Prostate gland (tissue), 2 donors: Measurements from ENCODE around the gene PBX3. TPM values are rescaled to one million over a fixed set of nuclear protein-coding genes. Genes with fewer than 3 reads are reported as not detected.

Experiments
- DNase-seq: peaks from one replicate; pipeline ENCODE4 v3.0.0-alpha.2; 2019; ENCODE audit warnings: low spot score
- H3K27ac ChIP-seq, 2 donors: fragments of 200-600 bp; sonication (generic); 2 replicates each; pipeline ENCODE4 v1.5.1; 2017 to 2019
- H3K27me3 ChIP-seq: fragments of 200-600 bp; sonication (generic); replicated peaks from 2 replicates; pipeline ENCODE4 v1.5.1; 2019; ENCODE audit not compliant: insufficient read depth
- H3K36me3 ChIP-seq, 2 donors: fragments of 200-600 bp; sonication (generic); 1 replicate in 1 of 2; 2 replicates in 1 of 2; pipeline versions ENCODE4 v1.5.1 to v1.8.1; 2017 to 2019
- H3K4me1 ChIP-seq: fragments of 200-600 bp; sonication (generic); replicated peaks from 2 replicates; pipeline ENCODE4 v1.5.1; 2019
- H3K4me3 ChIP-seq, 2 donors: fragments of 200-600 bp; sonication (generic); 2 replicates each; pipeline ENCODE4 v1.5.1; 2017 to 2019
- H3K9me3 ChIP-seq: fragments of 200-600 bp; sonication (generic); 2 replicates; pipeline ENCODE4 v1.5.1; 2017
- CTCF ChIP-seq, 4 experiments: fragments of 200-600 bp in 2 of 4; fragments of 450-650 bp in 2 of 4; sonication (generic) in 2 of 4; IDR thresholded peaks; 1 replicate in 3 of 4; 2 replicates in 1 of 4; pipeline ENCODE4 v1.5.1; 2016 to 2019; ENCODE audit warnings: antibody characterized with exemption in 4 of 4, mild to moderate bottlenecking in 2 of 4, moderate library complexity in 2 of 4
- POLR2A ChIP-seq: fragments of 450-650 bp; IDR thresholded peaks from one replicate; pipeline ENCODE4 v1.6.1; 2016; ENCODE audit warnings: antibody characterized with exemption, mild to moderate bottlenecking
- POLR2AphosphoS5 ChIP-seq: sonication (generic); formaldehyde crosslinking; IDR thresholded peaks from one replicate; pipeline ENCODE4 v1.6.1; 2017; ENCODE audit warnings: antibody characterized with exemption
- WGBS: methylation state at CpG from one replicate; pipeline ENCODE4 v1.1.5; 2018; 5-methylcytosine and 5-hydroxymethylcytosine counted together
- intact Hi-C: fragments of 100-400 bp; cut with DNase I; formaldehyde crosslinking; loops from one replicate; pipeline ENCODE4 v1.14.2; 2022
- total RNA-seq, 2 donors: library from RNA; depleted of rRNA; stranded (reverse); fragments of >200 nt; gene quantifications; one replicate each; pipeline ENCODE4 v1.1.0, GENCODE V29; 2016

PBX3 gene
- total RNA-seq, 2 donors from 2014 or later: 48.5 to 77.6 TPM

GRCh38 chr9:125969868-125970267 is 222.7 kb downstream of the PBX3 start:
- TF ChIP-seq POLR2AphosphoS5 (no peak), CTCF (IDR thresholded peaks at IDR 0.05) (no peak)
- H3K9me3 ChIP-seq: no peaks in the 10 kb centered on the region
- DNase-seq: no peak
- intact Hi-C loops: no loop called here
- no peak overlapping the region for H3K27ac ChIP-seq
- H3K4me3 ChIP-seq: no peak overlapping the region
- no peaks in the 10 kb centered on the region for H3K27me3 ChIP-seq
- no peaks in the 10 kb centered on the region for H3K36me3 ChIP-seq
- 85% methylated on average over 5 of the region's 5 CpGs for WGBS
- no peaks in the 10 kb centered on the region for H3K4me1 ChIP-seq

- TF ChIP-seq POLR2AphosphoS5: no peak
- TF ChIP-seq POLR2A: no peak
- no peak for TF ChIP-seq CTCF (IDR thresholded peaks at IDR 0.05)
- Histone ChIP-seq H3K9me3 (no peaks in the 10 kb centered on the region), H3K4me1 (no peaks in the 10 kb centered on the region), H3K36me3 (no peaks in the 10 kb centered on the region), H3K27ac (no peak overlapping the region), H3K27me3 (no peaks in the 10 kb centered on the region), H3K4me3 (no peak overlapping the region)
- WGBS: 55% methylated on average over 5 of the region's 5 CpGs
- intact Hi-C loops: no loop called here
- DNase-seq: no peak
Measured at GRCh38 chr9:125970340-125970739, 223.2 kb downstream of the PBX3 start.

GRCh38 chr9:125971050-125971449 is 223.9 kb downstream of the PBX3 start:
- WGBS: 82% methylated on average over 3 of the region's 3 CpGs
- intact Hi-C loops: no loop called here
- DNase-seq: no peak

GRCh38 chr9:125972012-125972729 is 225.0 kb downstream of the PBX3 start:
- Histone ChIP-seq H3K4me3 (no peak overlapping the region), H3K27me3 (no peaks in the 10 kb centered on the region), H3K36me3 (no peaks in the 10 kb centered on the region), H3K9me3 (no peaks in the 10 kb centered on the region), H3K4me1 (no peaks in the 10 kb centered on the region), H3K27ac (no peak overlapping the region)
- intact Hi-C loops: no loop called here
- 87% methylated on average over 9 of the region's 12 CpGs for WGBS
- no peak for DNase-seq
- TF ChIP-seq POLR2A (no peak), CTCF (IDR thresholded peaks at IDR 0.05) (no peak), POLR2AphosphoS5 (no peak)

More at GRCh38 chr9:125971050-125971449, 223.9 kb downstream of the PBX3 start:
- Histone ChIP-seq H3K27me3 (no peaks in the 10 kb centered on the region), H3K36me3 (no peaks in the 10 kb centered on the region), H3K4me3 (no peak overlapping the region), H3K4me1 (no peaks in the 10 kb centered on the region), H3K9me3 (no peaks in the 10 kb centered on the region), H3K27ac (no peak overlapping the region)
- TF ChIP-seq CTCF (IDR thresholded peaks at IDR 0.05) (no peak), POLR2AphosphoS5 (no peak), POLR2A (no peak)

- intact Hi-C loops: no loop called here
- no peaks in the 10 kb centered on the region for H3K36me3 ChIP-seq
- WGBS: 90% methylated on average over 10 of the region's 10 CpGs
- no peaks in the 10 kb centered on the region for H3K27me3 ChIP-seq
- H3K4me1 ChIP-seq: no peaks in the 10 kb centered on the region
- no peaks in the 10 kb centered on the region for H3K9me3 ChIP-seq
- no peak overlapping the region for H3K27ac ChIP-seq
- no peak for DNase-seq
- no peak for TF ChIP-seq POLR2A
- TF ChIP-seq CTCF (IDR thresholded peaks at IDR 0.05): no peak
- no peak for TF ChIP-seq POLR2AphosphoS5
- no peak overlapping the region for H3K4me3 ChIP-seq
Measured at GRCh38 chr9:125973547-125973946, 226.4 kb downstream of the PBX3 start.
